Urothelium cell line (cell line): ENCODE results near the gene PDE4D.

Source experiments
- DNase-seq: peaks from one replicate; pipeline ENCODE4 v3.0.0; 2011; ENCODE audit warnings: low spot score, mixed read lengths
- FAIRE-seq: peaks from 2 replicates; lab custom pipeline; 2011; peaks lifted over from hg19 to GRCh38; lab: Jason Lieb, UNC

PDE4D gene

GRCh38 chr5:59204114-59204897 lies 689.2 kb downstream of the PDE4D start:
- DNase-seq, result no peak
- FAIRE-seq, result no peak

GRCh38 chr5:59199868-59200267 lies 693.7 kb downstream of the PDE4D start:
- DNase-seq, result no peak
- FAIRE-seq, result no peak

GRCh38 chr5:59198832-59199231 lies 694.7 kb downstream of the PDE4D start:
- FAIRE-seq (no peak), DNase-seq (no peak)

GRCh38 chr5:59198365-59198764 lies 695.2 kb downstream of the PDE4D start:
- DNase-seq, result no peak
- FAIRE-seq, result no peak

- FAIRE-seq (no peak), DNase-seq (no peak)
These were observed 695.6 kb downstream of the PDE4D start for GRCh38 chr5:59197911-59198310.

GRCh38 chr5:59193616-59194319 lies 699.8 kb downstream of the PDE4D start:
- DNase-seq (peak; percentile 58), FAIRE-seq (peak; percentile 81)

GRCh38 chr5:59190746-59191145 lies 702.8 kb downstream of the PDE4D start:
- FAIRE-seq, result no peak
- DNase-seq, result no peak

- no peak for FAIRE-seq
These were observed 703.9 kb downstream of the PDE4D start for GRCh38 chr5:59189472-59190244.

GRCh38 chr5:59188419-59189225 lies 704.9 kb downstream of the PDE4D start:
- peak; percentile 71 for DNase-seq
- FAIRE-seq, result peak; percentile 88

More at GRCh38 chr5:59189472-59190244, 703.9 kb downstream of the PDE4D start:
- DNase-seq, result no peak

- FAIRE-seq, result no peak
These were observed 705.7 kb downstream of the PDE4D start for GRCh38 chr5:59187857-59188256.

GRCh38 chr5:59186623-59187022 lies 706.9 kb downstream of the PDE4D start:
- no peak for FAIRE-seq

More at GRCh38 chr5:59187857-59188256, 705.7 kb downstream of the PDE4D start:
- DNase-seq, result no peak

GRCh38 chr5:59185757-59186385 lies 707.7 kb downstream of the PDE4D start:
- peak; percentile 30 for FAIRE-seq
- DNase-seq, result no peak

More at GRCh38 chr5:59186623-59187022, 706.9 kb downstream of the PDE4D start:
- no peak for DNase-seq

- FAIRE-seq (no peak), DNase-seq (no peak)
These were observed 708.8 kb downstream of the PDE4D start for GRCh38 chr5:59184769-59185168.

- FAIRE-seq (no peak), DNase-seq (no peak)
These were observed 710.8 kb downstream of the PDE4D start for GRCh38 chr5:59182760-59183159.

GRCh38 chr5:59180515-59180914 lies 713.0 kb downstream of the PDE4D start:
- no peak for DNase-seq

GRCh38 chr5:59179704-59180103 lies 713.8 kb downstream of the PDE4D start:
- no peak for DNase-seq
- no peak for FAIRE-seq

More at GRCh38 chr5:59180515-59180914, 713.0 kb downstream of the PDE4D start:
- FAIRE-seq, result no peak

- FAIRE-seq, result no peak
These were observed 715.0 kb downstream of the PDE4D start for GRCh38 chr5:59178482-59178881.

GRCh38 chr5:59178071-59178470 lies 715.5 kb downstream of the PDE4D start:
- FAIRE-seq (no peak), DNase-seq (no peak)

More at GRCh38 chr5:59178482-59178881, 715.0 kb downstream of the PDE4D start:
- DNase-seq, result no peak

- FAIRE-seq, result no peak
- DNase-seq, result no peak
These were observed 715.9 kb downstream of the PDE4D start for GRCh38 chr5:59177644-59178043.
